IPS DF 4.7 (cell line): ENCODE data around the gene EFNA1.

ENCODE experiments used
- DNase-seq: peaks from one replicate; pipeline ENCODE4 v3.0.0-alpha.2; 2013; ENCODE audit warnings: low spot score; ENCODE audit errors: extremely low read depth

Gene EFNA1

DNA sequence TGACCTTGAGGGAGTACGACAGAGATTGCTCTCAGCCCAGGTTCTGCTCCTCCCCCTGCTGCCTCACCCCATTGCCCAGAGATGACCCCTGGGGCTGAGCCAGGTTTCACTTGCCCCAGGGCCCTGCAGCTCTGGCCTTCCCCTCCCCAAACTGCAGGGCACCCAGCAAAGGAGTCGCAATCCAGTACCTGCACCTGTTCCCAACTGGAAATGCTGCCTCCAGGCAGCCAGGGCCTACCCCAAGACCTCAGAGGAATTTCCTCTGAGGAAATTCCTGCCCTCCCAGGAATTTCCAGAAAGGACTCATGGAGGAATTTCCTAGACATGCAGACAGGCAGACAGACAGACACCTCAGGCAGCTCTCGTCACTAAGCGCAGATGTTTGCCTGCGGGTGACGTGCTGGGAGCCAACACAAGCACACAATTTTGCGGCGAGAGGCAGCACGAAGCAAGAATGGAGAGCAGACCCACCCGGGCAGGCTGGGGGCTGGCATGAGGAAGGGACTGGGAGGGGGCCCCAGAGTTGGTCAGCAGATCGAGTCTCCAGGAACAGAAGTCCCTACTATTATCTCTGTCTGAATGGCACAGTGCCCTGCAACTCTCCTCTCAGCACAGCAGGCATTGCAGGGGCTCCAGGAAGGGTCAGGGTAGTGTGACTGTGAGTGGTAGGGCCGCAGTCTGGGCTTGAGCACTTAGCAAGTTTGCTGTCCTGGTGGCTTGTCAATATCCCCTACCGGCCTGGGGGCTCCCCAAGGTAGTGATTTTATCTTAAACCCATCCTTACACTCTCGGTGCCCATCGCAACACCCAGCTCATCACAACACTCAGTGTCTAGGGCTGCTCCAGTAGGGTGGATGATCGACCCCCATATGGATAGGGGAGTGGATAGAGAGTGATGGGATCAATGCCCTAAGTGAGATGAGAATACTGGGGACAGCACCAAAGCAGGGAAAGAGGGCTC lies 2.9 kb upstream of the EFNA1 start:
- DNase-seq, result no peak

DNA sequence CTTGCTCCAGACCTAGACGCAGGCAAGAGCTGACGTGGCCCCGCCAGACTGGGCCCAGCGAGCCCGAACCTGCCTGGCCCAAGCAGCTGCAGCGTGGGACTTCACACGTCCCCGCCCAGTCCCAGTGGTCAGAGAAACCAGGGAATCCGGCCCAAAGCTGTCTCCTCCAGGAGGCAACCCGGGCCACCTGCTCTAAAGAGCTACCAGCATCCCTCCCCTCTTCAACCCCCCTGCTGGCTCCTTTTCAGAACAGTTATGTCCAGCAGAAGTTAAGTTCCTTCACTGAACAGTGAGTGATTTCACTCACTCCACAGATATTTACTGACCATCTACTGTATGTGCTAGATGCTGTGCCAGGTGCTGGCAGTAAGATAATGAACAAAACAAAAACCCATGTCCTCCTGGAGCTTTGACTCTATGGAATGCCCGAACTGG lies 2.1 kb upstream of the EFNA1 start:
- DNase-seq, result no peak

DNA sequence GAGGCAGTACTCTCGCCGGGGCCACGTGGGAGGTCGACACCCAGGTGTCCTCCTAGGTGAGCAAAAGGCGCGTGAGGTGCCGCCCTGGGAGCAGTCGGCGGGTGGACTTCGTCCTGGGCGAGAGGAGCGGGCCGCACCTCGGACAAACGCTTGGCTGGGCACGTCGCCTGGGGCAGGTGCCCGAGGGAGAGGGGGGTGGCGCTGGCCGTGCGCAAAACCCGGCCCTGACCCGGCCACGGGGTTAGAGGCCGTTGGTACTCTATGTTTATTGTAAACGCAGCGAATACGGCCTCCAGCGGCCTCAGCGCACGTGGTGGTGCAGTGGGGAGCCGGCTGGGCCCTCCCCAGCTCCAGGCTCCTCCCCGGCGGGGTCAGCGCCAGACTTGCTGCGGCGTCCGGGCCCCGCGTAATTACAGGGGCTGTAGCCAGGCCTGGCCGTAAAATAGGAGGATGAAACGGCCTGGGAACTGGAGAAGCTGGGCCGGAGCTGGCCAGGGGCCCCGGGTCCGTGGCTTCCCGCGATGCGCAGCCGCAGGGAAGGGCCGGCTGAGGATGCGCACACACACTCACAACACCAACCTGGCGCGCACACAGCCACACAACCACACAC lies 1.6 kb upstream of the EFNA1 start:
- no peak for DNase-seq

DNA sequence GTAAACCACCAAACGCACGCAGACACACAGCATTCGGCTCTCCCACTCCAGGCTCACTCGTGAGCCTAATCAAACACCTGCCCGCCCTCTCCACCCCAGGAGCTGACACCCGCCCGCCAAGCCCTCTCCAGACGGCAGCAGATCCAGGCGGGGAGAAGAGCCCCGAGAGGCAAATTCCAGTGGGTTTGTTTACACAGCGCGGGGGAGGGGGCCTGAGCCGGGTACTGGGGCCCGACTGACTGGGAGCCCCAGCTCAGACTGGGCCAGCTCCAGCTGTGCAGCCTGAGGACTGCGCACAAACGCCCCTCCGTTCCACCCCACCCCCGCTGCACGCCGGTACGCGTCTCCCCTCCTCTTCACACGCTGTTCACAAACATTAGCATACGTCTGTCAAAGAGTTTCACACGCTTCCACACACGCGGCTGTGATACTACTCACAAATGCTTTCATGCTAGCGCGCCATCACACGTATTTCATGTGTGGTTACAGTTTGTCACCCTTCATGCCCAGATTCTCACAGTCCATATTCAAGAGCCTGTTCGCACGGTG lies 1.0 kb upstream of the EFNA1 start:
- no peak for DNase-seq

DNA sequence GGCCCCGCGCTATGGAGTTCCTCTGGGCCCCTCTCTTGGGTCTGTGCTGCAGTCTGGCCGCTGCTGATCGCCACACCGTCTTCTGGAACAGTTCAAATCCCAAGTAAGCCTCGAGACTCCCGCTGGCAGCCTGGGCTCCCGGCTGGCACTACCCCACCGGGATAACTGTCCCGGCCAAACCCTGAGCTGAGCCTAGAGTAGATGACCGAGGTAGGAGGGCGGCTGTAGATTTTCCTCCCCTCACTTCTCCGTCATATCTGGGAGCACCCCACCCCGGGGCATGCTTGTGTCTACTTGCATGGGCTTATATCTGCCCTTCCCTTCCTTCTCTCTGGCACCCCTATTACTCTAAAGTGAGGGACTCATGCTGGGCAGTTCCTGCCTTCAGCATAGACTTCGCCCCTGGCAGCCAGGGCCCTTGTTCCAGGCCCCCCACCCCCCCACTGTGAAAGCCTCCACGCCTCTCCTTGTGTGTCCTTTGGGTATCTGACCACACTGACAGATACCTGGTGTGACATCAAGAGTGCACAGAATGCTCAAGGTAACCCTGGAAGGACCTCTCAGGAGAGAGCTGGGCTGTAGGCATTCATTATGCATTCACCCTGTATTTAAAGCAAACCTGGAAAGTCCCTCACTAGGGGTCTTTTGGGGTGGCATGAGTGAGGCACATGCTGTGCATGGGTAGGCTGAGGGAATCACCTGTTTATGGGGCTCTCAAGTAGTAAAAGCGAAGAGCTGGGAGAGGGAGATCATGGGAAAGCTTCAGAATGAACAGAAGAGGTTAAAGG lies 485 bp downstream of the EFNA1 start:
- DNase-seq, result no peak

DNA sequence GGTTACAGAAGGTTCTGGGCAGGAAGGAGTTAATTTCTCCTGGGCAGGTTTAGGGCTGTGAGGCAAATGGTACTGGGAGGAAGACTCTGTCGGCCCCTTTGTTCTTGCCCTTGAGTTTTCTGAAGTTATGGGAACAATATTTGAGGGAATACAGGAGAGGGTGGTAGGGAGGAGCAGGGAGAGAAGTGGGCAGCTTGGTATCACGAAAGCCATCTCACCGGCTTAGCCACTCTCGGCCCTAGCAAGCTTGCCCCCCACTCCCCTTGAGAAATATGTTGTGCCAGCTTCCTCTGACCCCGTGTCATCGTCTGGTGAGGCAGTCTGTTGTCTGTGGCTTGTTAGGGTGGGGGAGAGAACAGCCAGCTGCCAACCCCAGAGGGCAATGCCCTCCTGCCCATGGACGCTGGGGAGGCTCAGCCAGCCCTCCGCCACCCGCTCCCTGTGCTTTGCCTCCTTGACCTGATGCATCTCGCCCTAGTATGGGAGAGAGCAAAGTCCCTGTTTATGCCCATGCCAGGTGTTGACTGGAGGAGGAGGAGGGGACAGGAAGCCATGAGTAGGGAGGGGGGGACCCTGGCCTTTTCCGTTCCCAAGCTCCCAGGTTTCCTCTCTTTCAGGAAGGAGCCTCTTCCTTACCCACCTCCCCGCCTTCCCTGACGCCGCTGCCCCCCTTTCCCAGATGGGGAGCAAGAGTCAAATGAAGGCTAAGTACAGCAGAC lies 1.2 kb downstream of the EFNA1 start:
- DNase-seq, result no peak

DNA sequence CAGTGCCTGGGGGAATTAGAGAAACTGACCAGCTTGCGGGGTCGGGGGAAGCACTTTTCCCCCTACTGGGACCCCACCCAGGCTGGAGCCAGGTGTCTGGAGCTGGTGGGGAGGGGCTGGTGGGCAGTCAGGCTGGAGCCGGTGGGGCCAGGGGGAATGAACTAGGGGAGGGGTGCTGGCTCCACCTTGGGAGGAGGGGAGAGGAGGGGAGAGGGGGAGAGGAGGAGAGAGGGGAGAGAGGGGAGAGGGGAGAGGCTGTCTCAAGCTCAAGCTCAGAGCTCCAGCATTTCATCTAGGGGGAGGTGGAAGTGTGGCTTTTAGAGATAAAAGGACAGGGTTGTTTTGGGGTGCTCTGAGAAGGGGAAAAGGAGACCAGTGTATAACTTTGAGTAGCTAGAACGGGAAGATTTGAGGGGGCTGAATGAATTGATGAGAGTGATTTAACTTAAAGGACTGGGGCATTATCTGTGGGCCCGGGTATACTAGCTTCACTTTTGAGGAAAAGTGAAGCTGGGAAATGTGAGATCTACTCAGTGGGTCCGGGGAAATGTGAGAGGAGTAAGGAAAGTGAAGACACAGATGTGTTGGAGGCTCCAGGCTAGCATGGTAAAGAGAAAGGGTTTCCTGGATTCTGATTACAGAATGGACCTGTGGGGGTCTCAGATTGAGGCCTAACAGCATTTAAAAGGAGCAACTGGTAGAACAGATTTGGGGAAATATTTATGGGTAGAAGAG lies 2.8 kb downstream of the EFNA1 start:
- DNase-seq, result no peak

DNA sequence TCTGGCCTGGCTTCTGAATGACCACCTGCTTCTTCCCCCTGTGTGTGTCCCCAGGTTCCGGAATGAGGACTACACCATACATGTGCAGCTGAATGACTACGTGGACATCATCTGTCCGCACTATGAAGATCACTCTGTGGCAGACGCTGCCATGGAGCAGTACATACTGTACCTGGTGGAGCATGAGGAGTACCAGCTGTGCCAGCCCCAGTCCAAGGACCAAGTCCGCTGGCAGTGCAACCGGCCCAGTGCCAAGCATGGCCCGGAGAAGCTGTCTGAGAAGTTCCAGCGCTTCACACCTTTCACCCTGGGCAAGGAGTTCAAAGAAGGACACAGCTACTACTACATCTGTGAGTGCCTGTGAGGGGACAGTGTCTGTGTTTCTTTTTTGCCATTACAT lies 3.6 kb downstream of the EFNA1 start:
- DNase-seq, result no peak

DNA sequence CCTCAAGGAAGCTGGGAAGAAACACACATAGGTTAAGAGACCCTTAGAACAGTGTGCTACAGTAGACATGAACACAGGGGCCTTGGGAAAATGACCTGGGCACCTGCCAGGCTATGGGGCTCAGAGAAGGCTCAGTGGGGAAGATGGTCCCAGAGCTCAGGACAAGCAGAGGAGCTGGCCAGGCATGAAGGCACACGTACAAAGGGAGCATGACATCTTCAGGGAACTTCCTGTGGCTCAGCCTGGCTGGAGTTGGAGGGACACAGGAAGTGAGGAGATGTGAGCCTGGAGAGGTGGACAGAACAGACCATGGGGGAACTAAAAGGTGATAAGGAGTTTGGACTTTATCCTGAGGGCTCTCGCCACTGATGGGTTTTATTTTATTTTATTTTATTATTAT lies 4.2 kb downstream of the EFNA1 start:
- DNase-seq, result no peak

DNA sequence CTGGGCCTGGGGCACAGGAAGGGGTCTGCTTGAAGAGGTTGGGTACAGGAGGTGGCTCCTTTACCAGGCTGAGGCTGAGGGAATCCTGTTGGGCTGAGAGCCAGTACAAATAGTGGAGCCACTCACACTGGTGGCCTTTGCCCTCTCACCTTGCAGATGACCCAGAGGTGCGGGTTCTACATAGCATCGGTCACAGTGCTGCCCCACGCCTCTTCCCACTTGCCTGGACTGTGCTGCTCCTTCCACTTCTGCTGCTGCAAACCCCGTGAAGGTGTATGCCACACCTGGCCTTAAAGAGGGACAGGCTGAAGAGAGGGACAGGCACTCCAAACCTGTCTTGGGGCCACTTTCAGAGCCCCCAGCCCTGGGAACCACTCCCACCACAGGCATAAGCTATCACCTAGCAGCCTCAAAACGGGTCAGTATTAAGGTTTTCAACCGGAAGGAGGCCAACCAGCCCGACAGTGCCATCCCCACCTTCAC lies 6.2 kb downstream of the EFNA1 start:
- DNase-seq, result no peak

DNA sequence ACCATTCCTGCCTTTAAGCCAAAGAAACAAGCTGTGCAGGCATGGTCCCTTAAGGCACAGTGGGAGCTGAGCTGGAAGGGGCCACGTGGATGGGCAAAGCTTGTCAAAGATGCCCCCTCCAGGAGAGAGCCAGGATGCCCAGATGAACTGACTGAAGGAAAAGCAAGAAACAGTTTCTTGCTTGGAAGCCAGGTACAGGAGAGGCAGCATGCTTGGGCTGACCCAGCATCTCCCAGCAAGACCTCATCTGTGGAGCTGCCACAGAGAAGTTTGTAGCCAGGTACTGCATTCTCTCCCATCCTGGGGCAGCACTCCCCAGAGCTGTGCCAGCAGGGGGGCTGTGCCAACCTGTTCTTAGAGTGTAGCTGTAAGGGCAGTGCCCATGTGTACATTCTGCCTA lies 6.6 kb downstream of the EFNA1 start:
- DNase-seq, result no peak

DNA sequence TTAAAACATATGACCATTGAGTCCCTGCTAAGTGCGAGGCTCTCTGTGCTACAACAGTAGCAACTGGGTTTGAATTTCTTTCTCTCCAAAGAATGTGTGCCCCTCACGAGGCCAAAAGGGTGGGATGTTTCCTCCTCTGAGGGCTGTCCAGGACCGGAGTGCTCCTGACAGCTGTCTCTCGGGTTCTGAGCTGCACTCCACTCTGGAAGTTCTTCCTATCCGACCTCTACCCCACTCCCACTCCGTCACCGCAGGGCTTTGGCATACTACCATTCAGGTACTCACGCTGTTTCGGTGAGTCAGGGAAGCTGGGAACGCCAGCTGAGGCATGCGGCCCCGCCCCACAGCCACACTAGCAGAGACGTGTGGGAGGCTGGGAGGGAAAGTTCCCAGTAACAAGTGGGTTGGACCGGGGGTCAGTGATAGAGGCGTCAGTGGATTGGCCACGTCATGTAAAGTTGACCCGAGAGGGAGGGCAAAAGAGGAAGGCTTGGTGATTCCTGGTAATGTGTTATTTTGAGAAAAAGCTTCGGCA lies 7.3 kb downstream of the EFNA1 start:
- DNase-seq, result no peak

DNA sequence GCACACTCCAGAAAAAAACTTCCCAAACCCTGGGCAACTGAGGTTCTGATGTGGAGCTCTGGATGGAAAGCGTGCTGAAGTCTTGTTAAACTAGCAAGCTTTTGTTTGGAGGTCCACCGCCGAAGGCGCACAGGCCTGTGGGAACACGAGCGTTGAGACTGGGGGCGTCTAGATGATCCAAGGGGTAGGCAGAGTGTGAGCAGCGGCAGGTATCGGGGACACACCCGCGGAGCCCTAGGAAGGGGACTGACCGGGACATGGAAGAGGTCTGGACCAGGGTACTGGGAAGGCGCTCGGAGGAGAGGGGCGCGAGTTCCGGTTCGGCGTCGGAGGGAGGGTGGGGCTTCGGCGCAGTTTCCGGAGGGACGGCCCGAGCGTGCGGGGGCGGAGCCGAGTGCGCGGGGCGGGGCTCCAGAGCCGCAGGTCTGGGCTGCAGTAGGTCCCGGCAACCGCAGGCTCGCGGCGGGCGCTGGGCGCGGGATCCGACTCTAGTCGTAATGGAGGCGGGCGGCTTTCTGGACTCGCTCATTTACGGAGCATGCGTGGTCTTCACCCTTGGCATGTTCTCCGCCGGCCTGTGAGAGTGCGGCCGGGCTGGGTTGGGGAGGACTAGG lies 7.8 kb downstream of the EFNA1 start, which contains the start of gene SLC50A1:
Gene SLC50A1 (plus strand): TSS at position 438 of the 614 bp plus-strand sequence. CDS start 60 bp downstream, at position 498.
- DNase-seq, result no peak

DNA sequence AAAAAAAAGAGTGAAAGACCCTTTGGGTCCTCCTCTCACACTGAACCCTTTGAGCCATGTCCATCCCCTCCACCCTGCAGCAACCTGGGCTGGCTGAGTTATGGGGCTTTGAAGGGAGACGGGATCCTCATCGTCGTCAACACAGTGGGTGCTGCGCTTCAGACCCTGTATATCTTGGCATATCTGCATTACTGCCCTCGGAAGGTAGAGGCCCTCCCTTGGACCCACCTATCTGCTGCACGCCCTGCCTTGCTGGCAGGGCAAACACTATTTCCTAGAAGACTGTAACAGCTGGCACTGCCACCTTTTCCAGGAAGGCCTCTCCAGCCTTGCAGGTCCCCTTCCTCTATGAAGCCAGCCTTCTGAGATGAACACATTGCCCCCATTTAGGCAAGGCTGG lies 9.1 kb downstream of the EFNA1 start:
- no peak for DNase-seq

DNA sequence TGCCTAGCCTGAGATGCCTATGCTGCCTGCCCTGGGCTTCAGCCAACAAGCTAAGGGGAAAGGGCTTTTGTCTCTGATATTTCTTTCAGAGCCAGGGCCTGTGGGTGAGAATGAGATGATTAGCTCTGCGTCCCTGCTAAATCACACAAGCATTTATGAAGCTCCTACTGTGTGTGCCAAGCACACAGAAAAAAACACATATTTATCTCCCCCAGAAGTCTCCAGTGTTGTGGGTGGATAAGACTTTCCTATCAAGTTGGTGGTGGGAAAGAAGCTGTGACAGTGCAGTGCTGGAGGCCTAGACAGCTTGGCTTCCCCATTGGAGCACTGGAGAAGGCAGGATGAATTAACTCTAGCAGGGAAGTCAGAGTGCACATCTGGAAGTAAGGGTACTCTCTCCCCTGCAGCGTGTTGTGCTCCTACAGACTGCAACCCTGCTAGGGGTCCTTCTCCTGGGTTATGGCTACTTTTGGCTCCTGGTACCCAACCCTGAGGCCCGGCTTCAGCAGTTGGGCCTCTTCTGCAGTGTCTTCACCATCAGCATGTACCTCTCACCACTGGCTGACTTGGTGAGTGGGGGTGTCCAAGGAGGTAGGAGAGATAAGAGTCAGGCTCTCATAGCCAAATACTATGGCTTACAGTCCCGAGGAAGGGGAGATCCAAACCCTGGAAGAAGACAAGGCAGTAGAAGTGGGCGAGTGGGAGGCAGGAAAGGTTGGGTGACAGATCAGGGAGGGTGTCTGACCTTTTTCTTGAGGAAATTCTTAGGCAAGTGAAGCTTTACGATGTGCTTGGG lies 9.7 kb downstream of the EFNA1 start:
- DNase-seq, result no peak

DNA sequence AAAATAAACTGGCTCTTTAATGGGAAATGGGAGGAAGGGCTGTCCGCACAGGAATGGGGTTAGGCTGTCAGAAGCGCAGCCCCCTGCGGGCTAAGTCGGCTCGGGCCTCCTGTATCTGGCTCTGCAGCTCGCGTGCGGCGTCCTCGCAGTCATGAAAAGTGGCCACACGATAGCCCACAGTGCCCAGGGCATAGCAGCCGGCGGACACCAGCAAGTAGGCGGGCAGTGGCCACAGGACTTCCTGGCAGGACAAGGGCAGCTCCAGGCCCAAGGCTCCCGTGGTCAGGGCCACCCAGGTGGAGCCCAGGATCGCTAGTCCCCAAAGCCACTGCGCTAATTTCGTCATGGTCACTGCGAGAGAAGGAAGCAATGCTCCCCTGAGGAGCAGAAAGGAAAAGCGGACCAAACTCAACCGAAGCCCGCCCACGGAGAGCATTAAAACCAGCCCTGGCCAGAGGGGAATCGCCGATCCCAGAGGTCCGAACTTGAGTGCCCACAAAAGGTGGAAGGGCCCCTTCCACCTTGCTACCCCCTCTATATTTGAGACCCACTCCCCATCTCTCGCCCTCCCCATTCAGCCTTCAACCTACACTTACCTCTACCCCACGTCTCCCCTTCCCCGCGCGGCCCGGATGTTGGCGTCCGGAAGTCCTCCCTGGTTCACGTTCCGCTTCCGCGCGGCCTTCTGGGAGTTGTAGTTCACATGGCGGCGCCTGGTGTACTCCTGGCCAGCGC lies 12.4 kb downstream of the EFNA1 start, which contains the start of gene DPM3:
Gene DPM3 (minus strand): TSS at position 637 of the 735 bp plus-strand sequence. CDS start 291 bp downstream, at position 346.
- DNase-seq, result no peak

DNA sequence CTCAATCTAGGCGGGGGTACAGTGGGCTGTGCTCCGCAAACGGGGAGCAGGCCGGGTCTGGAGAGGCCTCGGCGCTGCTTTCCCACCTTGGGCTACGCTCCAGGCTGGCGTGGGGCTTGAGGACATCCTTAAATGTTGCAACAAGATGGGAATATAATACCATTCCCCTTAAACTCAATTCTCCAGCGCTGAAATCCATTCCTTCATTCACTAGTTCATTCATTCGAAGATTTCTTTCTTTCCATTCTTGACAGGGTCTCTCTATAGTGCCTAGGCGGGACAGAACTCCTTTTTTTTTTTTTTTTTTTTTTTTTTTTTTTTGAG lies 12.9 kb downstream of the EFNA1 start:
- no peak for DNase-seq

DNA sequence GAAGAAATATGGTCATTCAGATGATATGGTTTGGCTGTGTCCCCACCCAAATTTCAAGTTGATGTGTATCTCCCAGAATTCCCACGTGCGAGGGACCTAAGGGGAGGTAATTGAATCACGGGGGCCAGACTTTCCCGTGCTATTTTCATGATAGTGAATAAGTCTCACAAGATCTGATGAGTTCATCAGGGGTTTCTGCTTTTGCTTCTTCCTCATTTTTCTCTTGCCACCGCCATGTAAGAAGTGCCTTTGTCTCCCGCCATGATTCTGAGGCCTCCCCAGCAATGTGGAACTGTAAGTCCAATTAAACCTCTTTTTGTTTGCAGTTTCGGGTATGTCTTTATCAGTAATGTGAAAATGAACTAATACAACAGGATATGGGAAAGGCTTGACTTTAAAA lies 14.1 kb downstream of the EFNA1 start:
- no peak for DNase-seq
